Parathyroid adenoma (tissue), 2 donors: ENCODE results near the gene MID1.

ENCODE experiments used
- H2AFZ ChIP-seq: fragments of 300-600 bp; sonication (generic); one replicate; pipeline ENCODE4 v1.7.0; 2017; ENCODE audit warnings: antibody characterized with exemption, mild to moderate bottlenecking
- H3K27ac ChIP-seq: fragments of 300-600 bp; sonication (generic); one replicate; pipeline ENCODE4 v1.7.0; 2017
- H3K27me3 ChIP-seq: fragments of 300-600 bp; sonication (generic); one replicate; pipeline ENCODE4 v1.7.0; 2017; ENCODE audit warnings: low read length; ENCODE audit not compliant: control insufficient read depth, insufficient read depth
- H3K36me3 ChIP-seq: fragments of 300-600 bp; sonication (generic); one replicate; pipeline ENCODE4 v1.7.0; 2017; ENCODE audit warnings: low read length; ENCODE audit not compliant: control insufficient read depth, insufficient read depth
- H3K4me1 ChIP-seq: fragments of 300-600 bp; sonication (generic); one replicate; pipeline ENCODE4 v1.7.0; 2017; ENCODE audit warnings: control low read depth
- H3K4me2 ChIP-seq: fragments of 300-600 bp; sonication (generic); one replicate; pipeline ENCODE4 v1.7.0; 2017; ENCODE audit warnings: low read length
- H3K4me3 ChIP-seq: fragments of 300-600 bp; sonication (generic); one replicate; pipeline ENCODE4 v1.7.0; 2017; ENCODE audit warnings: low read depth, low read length
- H3K79me2 ChIP-seq: fragments of 300-600 bp; sonication (generic); one replicate; pipeline ENCODE4 v1.7.0; 2017; ENCODE audit warnings: control low read depth
- H3K9ac ChIP-seq: fragments of 300-600 bp; sonication (generic); one replicate; pipeline ENCODE4 v1.7.0; 2017; ENCODE audit warnings: mild to moderate bottlenecking
- H3K9me3 ChIP-seq: fragments of 300-600 bp; sonication (generic); one replicate; pipeline ENCODE4 v1.7.0; 2017; ENCODE audit warnings: low read length; ENCODE audit not compliant: control insufficient read depth
- CTCF ChIP-seq: fragments of 300-600 bp; sonication (generic); IDR thresholded peaks from one replicate; pipeline ENCODE4 v1.7.0; 2017; ENCODE audit warnings: antibody characterized with exemption, mild to moderate bottlenecking
- donor health status: primary hyperparathyroidism.

MID1 gene

GRCh38 chrX:10648614-10649013 lies 28.2 kb upstream of the MID1 start:
- Histone ChIP-seq H2AFZ (no peak overlapping the region), H3K4me1 (no peaks in the 10 kb centered on the region)
- no peak for TF ChIP-seq CTCF

GRCh38 chrX:10636851-10637250 lies 16.5 kb upstream of the MID1 start:
- no peak overlapping the region for H3K9ac ChIP-seq
- no peaks in the 10 kb centered on the region for H3K36me3 ChIP-seq
- H3K4me1 ChIP-seq = no peaks in the 10 kb centered on the region
- no peak overlapping the region for H3K27ac ChIP-seq
- H2AFZ ChIP-seq = no peak overlapping the region
- no peaks in the 10 kb centered on the region for H3K79me2 ChIP-seq
- no peaks in the 10 kb centered on the region for H3K27me3 ChIP-seq
- TF ChIP-seq CTCF = no peak
- H3K4me3 ChIP-seq = no peak overlapping the region
- H3K4me2 ChIP-seq = no peak overlapping the region
- no peaks in the 10 kb centered on the region for H3K9me3 ChIP-seq

More at GRCh38 chrX:10648614-10649013, 28.2 kb upstream of the MID1 start:
- Histone ChIP-seq H3K27ac (no peak overlapping the region), H3K4me3 (no peak overlapping the region), H3K79me2 (no peaks in the 10 kb centered on the region), H3K9ac (no peak overlapping the region), H3K4me2 (no peak overlapping the region), H3K9me3 (no peaks in the 10 kb centered on the region), H3K27me3 (no peaks in the 10 kb centered on the region), H3K36me3 (no peaks in the 10 kb centered on the region)

- Histone ChIP-seq H3K4me2 (no peak overlapping the region), H3K4me3 (no peak overlapping the region), H3K79me2 (no peaks in the 10 kb centered on the region), H3K36me3 (no peaks in the 10 kb centered on the region), H3K27ac (no peak overlapping the region), H3K9me3 (no peaks in the 10 kb centered on the region), H3K4me1 (no peaks in the 10 kb centered on the region), H3K9ac (no peak overlapping the region), H3K27me3 (no peaks in the 10 kb centered on the region), H2AFZ (no peak overlapping the region)
- TF ChIP-seq CTCF = peak; percentile 39
Observed at GRCh38 chrX:10636337-10636736, 16.0 kb upstream of the MID1 start.

- Histone ChIP-seq H3K36me3 (no peaks in the 10 kb centered on the region), H3K4me3 (no peak overlapping the region), H2AFZ (no peak overlapping the region), H3K27me3 (no peaks in the 10 kb centered on the region), H3K9me3 (no peaks in the 10 kb centered on the region), H3K9ac (no peak overlapping the region), H3K4me2 (no peak overlapping the region), H3K27ac (no peak overlapping the region), H3K79me2 (no peaks in the 10 kb centered on the region), H3K4me1 (no peaks in the 10 kb centered on the region)
- no peak for TF ChIP-seq CTCF
Observed at GRCh38 chrX:10634392-10635161, 14.2 kb upstream of the MID1 start.

- H3K9me3 ChIP-seq = no peaks in the 10 kb centered on the region
- no peak overlapping the region for H3K9ac ChIP-seq
- H3K79me2 ChIP-seq = no peaks in the 10 kb centered on the region
- no peak overlapping the region for H3K27ac ChIP-seq
- no peaks in the 10 kb centered on the region for H3K4me1 ChIP-seq
- no peaks in the 10 kb centered on the region for H3K27me3 ChIP-seq
- no peak overlapping the region for H3K4me2 ChIP-seq
- H3K4me3 ChIP-seq = no peak overlapping the region
- TF ChIP-seq CTCF = no peak
- H3K36me3 ChIP-seq = no peaks in the 10 kb centered on the region
- H2AFZ ChIP-seq = no peak overlapping the region
Observed at GRCh38 chrX:10633722-10634121, 13.3 kb upstream of the MID1 start.
